Upper lobe of left lung (tissue), 6 donors: ENCODE results near the gene MRPS24. TPM values are rescaled to one million over a fixed set of nuclear protein-coding genes. Genes with fewer than 3 reads are reported as not detected.

ENCODE experiments used
- ATAC-seq, 2 donors: fragments of 200-7000 bp; cut with Tn5 transposase; one replicate each; pipeline ENCODE4 v1.9.1; 2022; ENCODE audit warnings: mild to moderate bottlenecking in 2 of 2, moderate library complexity in 2 of 2; ENCODE audit not compliant: low FRiP score in 2 of 2
- DNase-seq, 2 donors: peaks; one replicate each; pipeline ENCODE4 v3.0.0-alpha.2; 2019 to 2020
- H3K27ac ChIP-seq, 4 donors: fragments of 200-600 bp; sonication (generic); one replicate each; pipeline ENCODE4 v1.5.1; 2016 to 2019
- H3K27me3 ChIP-seq, 4 donors: fragments of 200-600 bp; sonication (generic); one replicate each; pipeline ENCODE4 v1.5.1; 2017 to 2019
- H3K36me3 ChIP-seq, 4 donors: fragments of 200-600 bp; sonication (generic); one replicate each; pipeline ENCODE4 v1.5.1; 2016 to 2019
- H3K4me1 ChIP-seq, 4 donors: fragments of 200-600 bp; sonication (generic); one replicate each; pipeline ENCODE4 v1.5.1; 2018 to 2019
- H3K4me3 ChIP-seq, 4 donors: fragments of 200-600 bp; sonication (generic); one replicate each; pipeline ENCODE4 v1.5.1; 2017 to 2019; ENCODE audit warnings: mild to moderate bottlenecking in 2 of 4, moderate library complexity in 1 of 4
- H3K9me3 ChIP-seq, 4 donors: fragments of 200-600 bp; sonication (generic); one replicate each; pipeline ENCODE4 v1.5.1; 2018 to 2019
- CTCF ChIP-seq, 6 experiments: fragments of 450-650 bp in 4 of 6; fragments of 200-600 bp in 2 of 6; sonication (generic) in 2 of 6; IDR thresholded peaks; one replicate each; pipeline ENCODE4 v1.5.1; 2016 to 2019; ENCODE audit warnings: antibody characterized with exemption in 6 of 6
- EP300 ChIP-seq, 4 donors: sonication (generic); formaldehyde crosslinking; IDR thresholded peaks; one replicate each; pipeline ENCODE4 v1.5.1; 2017; ENCODE audit warnings: antibody characterized with exemption in 4 of 4, control low read depth in 2 of 4
- POLR2A ChIP-seq, 4 donors: fragments of 450-650 bp; IDR thresholded peaks; one replicate each; pipeline ENCODE4 v1.5.1; 2016 to 2017; ENCODE audit warnings: antibody characterized with exemption in 4 of 4, mild to moderate bottlenecking in 2 of 4
- POLR2AphosphoS5 ChIP-seq, 2 donors: sonication (generic); formaldehyde crosslinking; IDR thresholded peaks; one replicate each; pipeline ENCODE4 v1.5.1; 2017; ENCODE audit warnings: antibody characterized with exemption in 2 of 2
- WGBS, 2 donors: methylation state at CpG; one replicate each; pipeline ENCODE4 v1.1.5; 2017 to 2018; 5-methylcytosine and 5-hydroxymethylcytosine counted together
- total RNA-seq, 6 donors: library from RNA; depleted of rRNA in 4 of 6; stranded (reverse); fragments of >200 nt in 4 of 6; gene quantifications; one replicate each; pipeline versions ENCODE4 v1.1.0 to v1.2.1, GENCODE V29; 2016 to 2021
- donor health status: DM: no; HTN: no; CAD: no; lungs with moderate emphysema.
- donor health status: DM: no; HTN: yes; CAD: no; lungs with severe emphysema.

MRPS24 gene
- total RNA-seq, 6 donors from 2014 or later: 28.7 to 80.0 (median 53.6) TPM

- DNase-seq (no peak), ATAC-seq (no peak)
- H3K9me3 ChIP-seq: no peaks in the 10 kb centered on the region
- WGBS, 2 donors: 75 to 76% methylated on average over 4 of the region's 4 CpGs
- TF ChIP-seq POLR2A (IDR thresholded peaks at IDR 0.05): no peak
- TF ChIP-seq POLR2AphosphoS5 (IDR thresholded peaks at IDR 0.05): no peak
- no peak for TF ChIP-seq EP300 (IDR thresholded peaks at IDR 0.05)
- TF ChIP-seq CTCF (IDR thresholded peaks at IDR 0.05): no peak
- peaks cover 0 to 12% (median 7%) of the 10 kb centered on the region in 4 donors for H3K4me1 ChIP-seq
- H3K36me3 ChIP-seq: peaks cover 5 to 61% (median 35%) of the 10 kb centered on the region in 4 donors
- no peaks in the 10 kb centered on the region for H3K27me3 ChIP-seq
- no peak overlapping the region for H3K27ac ChIP-seq
- H3K4me3 ChIP-seq: no peak overlapping the region
These were observed 14.9 kb upstream of the MRPS24 start for GRCh38 chr7:43884209-43884608.

- Histone ChIP-seq H3K36me3 (peaks cover 10 to 81% (median 59%) of the 10 kb centered on the region in 4 donors), H3K27ac (peak overlapping the region in 2 of 4 donors; percentile 0 to 18), H3K4me3 (no peak overlapping the region), H3K4me1 (peaks cover 6 to 15% (median 10%) of the 10 kb centered on the region in 4 donors), H3K9me3 (no peaks in the 10 kb centered on the region), H3K27me3 (no peaks in the 10 kb centered on the region)
- WGBS, 2 donors: 60 to 66% methylated on average over 5 of the region's 5 CpGs
- ATAC-seq (no peak), DNase-seq (no peak)
- TF ChIP-seq EP300 (IDR thresholded peaks at IDR 0.05) (no peak), POLR2AphosphoS5 (IDR thresholded peaks at IDR 0.05) (no peak), CTCF (IDR thresholded peaks at IDR 0.05) (no peak), POLR2A (IDR thresholded peaks at IDR 0.05) (no peak)
These were observed 11.3 kb upstream of the MRPS24 start for GRCh38 chr7:43880596-43880995.

GRCh38 chr7:43879477-43879876 is 10.2 kb upstream of the MRPS24 start:
- ATAC-seq (no peak), DNase-seq (no peak)
- no peaks in the 10 kb centered on the region for H3K9me3 ChIP-seq
- peaks cover 10 to 79% (median 57%) of the 10 kb centered on the region in 4 donors for H3K36me3 ChIP-seq
- H3K4me1 ChIP-seq: peaks cover 6 to 15% (median 10%) of the 10 kb centered on the region in 4 donors
- peak overlapping the region in 2 of 4 donors; percentile 39 to 51 for H3K27ac ChIP-seq
- TF ChIP-seq POLR2AphosphoS5 (IDR thresholded peaks at IDR 0.05) (no peak), POLR2A (IDR thresholded peaks at IDR 0.05) (no peak), CTCF (IDR thresholded peaks at IDR 0.05) (no peak), EP300 (IDR thresholded peaks at IDR 0.05) (no peak)
- H3K4me3 ChIP-seq: no peak overlapping the region
- no peaks in the 10 kb centered on the region for H3K27me3 ChIP-seq
- 74 to 89% methylated on average over 2 of the region's 2 CpGs for whole genome bisulfite sequencing, 2 donors

- Histone ChIP-seq H3K27ac (peak overlapping the region in 2 of 4 donors; percentile 39 to 51), H3K36me3 (peaks cover 10 to 75% (median 52%) of the 10 kb centered on the region in 4 donors), H3K4me3 (no peak overlapping the region), H3K4me1 (peaks cover 6 to 15% (median 10%) of the 10 kb centered on the region in 4 donors), H3K27me3 (no peaks in the 10 kb centered on the region), H3K9me3 (no peaks in the 10 kb centered on the region)
- WGBS, 2 donors: 63 to 75% methylated on average over 2 to 5 of the region's 5 CpGs
- TF ChIP-seq POLR2AphosphoS5 (IDR thresholded peaks at IDR 0.05): no peak
- TF ChIP-seq POLR2A (IDR thresholded peaks at IDR 0.05): no peak
- no peak for TF ChIP-seq EP300 (IDR thresholded peaks at IDR 0.05)
- TF ChIP-seq CTCF (IDR thresholded peaks at IDR 0.05): no peak
- DNase-seq (no peak), ATAC-seq (no peak)
These were observed 9.6 kb upstream of the MRPS24 start for GRCh38 chr7:43878867-43879266.
